NCI-H510A treated with DMSO at 0.1 percent for 48 hours (cell line): Measurements from ENCODE around the gene ERBB4.

Experiments
- DNase-seq: peaks from one replicate; lab custom pipeline; 2025; lab: John Stamatoyannopoulos, UW

The ERBB4 gene

DNA sequence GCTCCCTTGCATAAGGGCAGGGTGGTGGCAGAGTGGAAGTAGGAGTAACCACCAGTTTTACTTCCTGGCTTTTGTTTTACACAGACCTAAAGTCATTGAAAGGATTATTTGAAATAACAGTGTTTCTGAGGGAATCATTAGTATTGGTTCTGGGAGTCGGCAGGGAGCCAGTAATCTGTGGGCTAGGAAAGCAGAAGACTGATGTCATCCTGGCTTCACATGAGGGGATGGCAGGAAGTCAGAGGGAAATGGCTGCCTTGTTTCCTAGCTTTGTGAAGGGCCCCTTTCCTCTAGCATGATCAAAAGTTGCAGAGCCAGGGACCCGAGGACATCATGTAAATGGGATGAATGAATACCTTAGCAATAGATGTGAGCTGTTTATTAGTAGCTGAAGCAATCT is 1189.6 kb downstream of the ERBB4 start:
- no peak for DNase-seq

GRCh38 chr2:211347328-211347727 is 1191.3 kb downstream of the ERBB4 start:
- DNase-seq, result no peak

DNA sequence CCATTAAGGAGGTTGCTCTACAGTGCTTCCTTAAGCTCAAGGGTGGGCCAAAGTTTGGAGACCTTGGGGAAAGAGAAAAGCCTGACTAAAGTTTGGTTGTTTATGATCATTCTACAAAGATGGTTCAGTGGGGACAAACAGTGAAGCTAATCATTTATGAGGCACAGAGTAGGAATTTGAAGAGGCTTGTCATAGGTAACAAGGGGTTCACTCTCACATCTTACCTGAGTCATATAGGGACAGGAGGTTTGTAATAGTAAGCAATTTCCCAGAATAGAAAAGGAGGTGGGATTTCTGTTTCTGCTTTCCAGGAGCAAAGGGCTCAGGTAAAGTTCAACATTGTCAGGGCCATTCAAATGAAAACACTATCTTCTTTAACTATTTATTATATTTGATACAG is 1194.3 kb downstream of the ERBB4 start:
- no peak for DNase-seq

- no peak for DNase-seq
Observed at GRCh38 chr2:211333377-211333776, 1205.2 kb downstream of the ERBB4 start.

DNA sequence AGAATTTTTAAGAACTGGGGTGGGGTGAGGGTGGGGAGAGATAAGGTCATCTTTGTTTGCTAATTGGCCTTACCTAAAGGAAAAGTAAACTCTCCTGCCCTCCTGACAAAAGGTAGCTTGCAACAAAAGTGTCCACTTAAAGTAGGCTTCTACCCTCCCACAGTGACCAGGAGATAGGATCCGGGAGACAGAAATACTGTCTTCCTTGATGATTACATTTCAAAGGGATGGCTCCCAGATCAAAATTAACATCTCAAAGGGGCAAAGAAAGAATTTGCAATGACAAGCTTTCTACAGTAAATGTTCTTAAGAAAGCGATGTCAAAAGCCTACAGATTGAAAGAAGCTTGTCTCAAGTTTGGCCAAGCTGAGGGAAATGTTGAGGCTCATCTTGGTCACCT is 1206.9 kb downstream of the ERBB4 start:
- no peak for DNase-seq

- DNase-seq, result no peak
Observed at GRCh38 chr2:211329882-211330281, 1208.7 kb downstream of the ERBB4 start.

DNA sequence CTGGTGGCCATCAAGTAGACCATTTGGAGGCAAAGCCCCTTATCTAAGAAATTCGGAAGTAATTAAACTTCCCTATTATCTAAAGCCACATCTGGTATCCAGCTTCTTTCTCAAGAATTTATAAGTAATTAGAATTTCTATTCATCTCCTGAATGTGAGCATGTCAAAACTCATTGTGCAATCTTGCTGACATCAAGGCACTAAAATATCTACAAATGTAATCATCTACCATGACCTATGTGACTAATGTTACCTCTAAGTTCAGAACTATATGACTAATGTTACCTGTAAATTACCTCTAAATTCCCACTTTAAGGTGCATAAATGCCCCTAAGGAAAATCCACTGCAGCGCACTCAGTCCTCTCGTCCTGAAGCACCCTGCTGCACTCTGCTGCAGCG is 1209.2 kb downstream of the ERBB4 start:
- no peak for DNase-seq

- no peak for DNase-seq
Observed at GRCh38 chr2:211328126-211328525, 1210.5 kb downstream of the ERBB4 start.
